K562 (cell line): ENCODE data around the gene DCT. TPM values are rescaled to one million over a fixed set of nuclear protein-coding genes. Genes with fewer than 3 reads are reported as not detected.

Source experiments
- ATAC-seq: fragments of 200-7000 bp; cut with Tn5 transposase; 3 replicates; pipeline ENCODE4 v1.9.1; 2020; ENCODE audit warnings: moderate library complexity
- BruUV-seq: library from RNA; stranded (reverse); fragments of 400-500 nt; replicated peaks from 2 replicates; lab custom pipeline; 2021; lab: Mats Ljungman, UMichigan
- CTCF ChIA-PET: fragments of 300-600 bp; formaldehyde crosslinking; extraction: SDS; loops from one replicate; lab custom pipeline; 2021; ENCODE audit warnings: low intra/inter-chr PET ratio; lab: Yijun Ruan, JAX
- POLR2A ChIA-PET: fragments of 300-600, 350-650 bp; sonication (Branson Sonifier 250); formaldehyde crosslinking; extraction: SDS; loops from one replicate; lab custom pipeline; 2021; ENCODE audit warnings: antibody characterized with exemption, inconsistent platforms; lab: Yijun Ruan, JAX
- DNase-seq, 4 experiments: peaks; one replicate each; pipeline versions ENCODE4 v3.0.0 to v3.0.0-alpha.2; 2011 to 2018; ENCODE audit warnings: low spot score in 3 of 4, mixed read lengths in 3 of 4; ENCODE audit errors: extremely low read depth in 1 of 4
- FAIRE-seq: peaks from 2 replicates; lab custom pipeline; 2011; peaks lifted over from hg19 to GRCh38; lab: Jason Lieb, UNC
- H2AFZ ChIP-seq: 2 replicates; pipeline ENCODE4 v1.6.0; 2011; ENCODE audit warnings: low read depth, low read length, control low read depth, inconsistent platforms
- H3K27ac ChIP-seq: fragments of 200-600 bp; 3 replicates; pipeline ENCODE4 v1.8.0; 2011; ENCODE audit warnings: low read depth, mild to moderate bottlenecking, control low read depth, inconsistent platforms, low read length, moderate library complexity, mixed read lengths; ENCODE audit errors: extremely low read depth
- H3K27me3 ChIP-seq, 2 experiments: fragments of 300-600 bp in 1 of 2; 2 replicates in 1 of 2; 3 replicates in 1 of 2; pipeline versions ENCODE4 v1.6.0 to v1.8.0; 2011; ENCODE audit warnings: inconsistent platforms in 2 of 2, low read length in 2 of 2, mild to moderate bottlenecking in 1 of 2, mixed read lengths in 1 of 2, moderate library complexity in 1 of 2; ENCODE audit not compliant: control insufficient read depth in 2 of 2, insufficient read depth in 2 of 2
- H3K36me3 ChIP-seq: fragments of 300-600 bp; 3 replicates; pipeline ENCODE4 v1.8.0; 2011; ENCODE audit warnings: mild to moderate bottlenecking, low read length, inconsistent platforms; ENCODE audit not compliant: control insufficient read depth, insufficient read depth
- H3K4me1 ChIP-seq, 2 experiments: fragments of 200-600 bp in 1 of 2; replicated peaks in 1 of 2; 2 replicates in 1 of 2; 3 replicates in 1 of 2; pipeline versions ENCODE4 v1.5.1 to v1.8.0; 2011; ENCODE audit warnings: inconsistent platforms in 2 of 2, low read length in 2 of 2, mild to moderate bottlenecking in 1 of 2, mixed read lengths in 1 of 2, moderate library complexity in 1 of 2; ENCODE audit not compliant: control insufficient read depth in 2 of 2, insufficient read depth in 2 of 2
- H3K4me2 ChIP-seq: 2 replicates; pipeline ENCODE4 v1.6.1; 2011; ENCODE audit warnings: low read length, control low read depth, inconsistent platforms, mixed read lengths; ENCODE audit not compliant: insufficient read depth
- H3K4me3 ChIP-seq: fragments of 200-600 bp; sonication (generic), shearing (Covaris generic); 2 replicates; pipeline ENCODE4 v1.5.1; 2016; ENCODE audit warnings: control low read depth, inconsistent platforms
- H3K79me2 ChIP-seq: fragments of 200-600 bp; 3 replicates; pipeline ENCODE4 v1.8.0; 2011; ENCODE audit warnings: low read length, inconsistent platforms; ENCODE audit not compliant: control insufficient read depth, insufficient read depth
- H3K9ac ChIP-seq, 2 experiments: 2 replicates each; pipeline versions ENCODE4 v1.6.0 to v1.6.1; 2011; ENCODE audit warnings: low read depth in 2 of 2, low read length in 2 of 2, control low read depth in 1 of 2, inconsistent platforms in 1 of 2, mild to moderate bottlenecking in 1 of 2, mixed read lengths in 1 of 2; ENCODE audit not compliant: insufficient read depth in 1 of 2
- H3K9me1 ChIP-seq: one replicate; pipeline ENCODE4 v1.6.0; 2011; ENCODE audit warnings: inconsistent platforms, mild to moderate bottlenecking, low read length, moderate library complexity; ENCODE audit not compliant: control insufficient read depth, insufficient read depth
- H3K9me3 ChIP-seq: replicated peaks from 2 replicates; pipeline ENCODE4 v1.5.1; 2011; ENCODE audit warnings: low read depth, low read length, inconsistent platforms; ENCODE audit not compliant: control insufficient read depth, insufficient read depth
- H4K20me1 ChIP-seq: replicated peaks from 2 replicates; pipeline ENCODE4 v1.6.1; 2011; ENCODE audit warnings: low read length, inconsistent platforms, mixed read lengths; ENCODE audit not compliant: control insufficient read depth, insufficient read depth
- EWSR1 ChIP-seq: fragments of 450-650 bp; IDR thresholded peaks from 2 replicates; pipeline ENCODE4 v1.6.1; 2018; ENCODE audit warnings: borderline replicate concordance, mild to moderate bottlenecking, low read depth, moderate library complexity; ENCODE audit not compliant: partially characterized antibody
- FOXP4 ChIP-seq: sonication (generic); formaldehyde crosslinking; IDR thresholded peaks from 2 replicates; pipeline ENCODE4 v1.8.0; 2022; ENCODE audit warnings: mild to moderate bottlenecking, missing genetic modification reagents, borderline replicate concordance
- GABPA ChIP-seq: fragments of 200-800 bp; sonication (Bioruptor generic); conservative IDR thresholded peaks from 2 replicates; pipeline ENCODE4 v1.6.1; 2016; ENCODE audit warnings: low read depth, missing genetic modification characterization, missing compliant biosample characterization
- PHF8 ChIP-seq: fragments of 200-600 bp; sonication (generic); IDR thresholded peaks from 2 replicates; pipeline ENCODE4 v1.6.1; 2012; ENCODE audit warnings: mixed run types, mild to moderate bottlenecking, inconsistent platforms, low read length, moderate library complexity, borderline replicate concordance
- WHSC1 ChIP-seq: IDR thresholded peaks from one replicate; pipeline ENCODE4 v1.6.1; 2012; ENCODE audit warnings: low read length, control low read depth, inconsistent platforms
- ZBTB17 ChIP-seq: fragments of 450-650 bp; formaldehyde crosslinking; IDR thresholded peaks from 2 replicates; pipeline ENCODE4 v1.4.0; 2020; ENCODE audit warnings: mild to moderate bottlenecking
- ZNF121 ChIP-seq: sonication (generic); formaldehyde crosslinking; conservative IDR thresholded peaks from 2 replicates; pipeline ENCODE4 v1.8.0; 2022; ENCODE audit warnings: missing genetic modification reagents
- ZNF143 ChIP-seq: sonication (generic); formaldehyde crosslinking; IDR thresholded peaks from 2 replicates; pipeline ENCODE4 v1.9.0; 2022; ENCODE audit warnings: mild to moderate bottlenecking, missing genetic modification reagents
- ZNF785 ChIP-seq: fragments of 250-450 bp; sonication (Bioruptor Pico); IDR thresholded peaks from 2 replicates; pipeline ENCODE4 v1.4.0; 2020; ENCODE audit warnings: mild to moderate bottlenecking
- WGBS: fragments of 100-300 bp; shearing (Covaris generic); methylation state at CpG from one replicate; pipeline ENCODE4 v1.1.6; 2016; ENCODE audit warnings: low coverage, mixed read lengths; ENCODE audit not compliant: insufficient coverage; ENCODE audit errors: missing lambda C conversion rate; 5-methylcytosine and 5-hydroxymethylcytosine counted together
- in situ Hi-C: fragments of 300-500 bp; cut with MboI; formaldehyde crosslinking; loops from 4 replicates; pipeline ENCODE4 v1.15.0; 2018; ENCODE audit warnings: inconsistent platforms, mixed read lengths
- intact Hi-C: fragments of 100-400 bp; cut with micrococcal nuclease; formaldehyde crosslinking; loops from 2 replicates; pipeline ENCODE4 v1.14.2; 2022
- polyA plus RNA-seq, 8 experiments: library from polyadenylated mRNA; depleted of rRNA in 4 of 8; stranded (reverse) in 5 of 8; unstranded in 3 of 8; fragments of >200 nt; fragmentation: Nextera tagmentation in 2 of 8; fragmentation: Illumina TruSeq in 1 of 8; extraction: Ambion mirVana in 2 of 8; extraction: Trizol in 1 of 8; gene quantifications; 2 replicates each; pipeline versions ENCODE4 v1.2.1 to v1.2.3, GENCODE V29; 2011 to 2014; ENCODE audit warnings: inconsistent platforms in 1 of 8, missing spikeins in 1 of 8
- total RNA-seq, 7 experiments: library from RNA; depleted of rRNA in 6 of 7; stranded (reverse); fragments of >200 nt in 6 of 7; fragmentation: Illumina TruSeq in 2 of 7; extraction: Trizol in 2 of 7; gene quantifications; 2 replicates each; pipeline versions ENCODE4 v1.2.1 to v1.2.3, GENCODE V29; 2011 to 2021; ENCODE audit warnings: low replicate concordance in 1 of 7

The DCT gene
- total and polyA plus RNA-seq, 9 of the 15 experiments (the other 6 are each of a cell fraction or from before 2014, with no cell fraction given) = 0.11 to 0.83 (median 0.57) TPM

GRCh38 chr13:94412870-94413597 lies 66.4 kb downstream of the DCT start:
- intact Hi-C loops = no loop called here
- H3K9me3 ChIP-seq = no peaks in the 10 kb centered on the region
- POLR2A ChIA-PET = no interaction called here
- TF ChIP-seq ZNF785 (CRISPR knock-in tag) (no peak), PHF8 (no peak), EWSR1 (no peak), ZNF143 (CRISPR knock-in tag) (no peak), GABPA (no peak), ZNF121 (no peak), WHSC1 (no peak), FOXP4 (no peak), ZBTB17 (CRISPR knock-in tag) (no peak)
- no peaks in the 10 kb centered on the region for H3K9me1 ChIP-seq
- H3K27me3 ChIP-seq = no peaks in the 10 kb centered on the region
- no peak overlapping the region for H3K9ac ChIP-seq
- no peak overlapping the region for H3K4me2 ChIP-seq
- CTCF ChIA-PET = no interaction called here
- DNase-seq (no peak), ATAC-seq (no peak), FAIRE-seq (no peak)
- no peak overlapping the region for H3K27ac ChIP-seq
- no peak overlapping the region for H2AFZ ChIP-seq
- no peaks in the 10 kb centered on the region for H3K79me2 ChIP-seq
- H3K36me3 ChIP-seq = no peaks in the 10 kb centered on the region
- H3K4me1 ChIP-seq = no peaks in the 10 kb centered on the region
- in situ Hi-C loops = no loop called here
- no TSS peak for BruUV-seq
- H3K4me3 ChIP-seq = no peak overlapping the region
- 3% methylated on average over 3 of the region's 3 CpGs for WGBS
- H4K20me1 ChIP-seq = no peaks in the 10 kb centered on the region
